GM18502 (cell line): ENCODE measurements around the gene NHLRC4.
"Not testable (repeated sequence)": the region's sequence is repeated elsewhere in the genome, so short reads cannot be mapped to it uniquely, and the experiment has no call there.

Source experiments
- ATAC-seq: cut with Tn5 transposase; IDR thresholded peaks from one replicate; pipeline ENCODE4 v1.9.1; 2021; ENCODE audit warnings: mild to moderate bottlenecking; ENCODE audit not compliant: unreplicated experiment, poor library complexity

The NHLRC4 gene

GRCh38 chr16:593406-593805, 26.6 kb downstream of the NHLRC4 start:
- no peak for ATAC-seq

GRCh38 chr16:593807-594206, 27.0 kb downstream of the NHLRC4 start:
- ATAC-seq = no peak

DNA sequence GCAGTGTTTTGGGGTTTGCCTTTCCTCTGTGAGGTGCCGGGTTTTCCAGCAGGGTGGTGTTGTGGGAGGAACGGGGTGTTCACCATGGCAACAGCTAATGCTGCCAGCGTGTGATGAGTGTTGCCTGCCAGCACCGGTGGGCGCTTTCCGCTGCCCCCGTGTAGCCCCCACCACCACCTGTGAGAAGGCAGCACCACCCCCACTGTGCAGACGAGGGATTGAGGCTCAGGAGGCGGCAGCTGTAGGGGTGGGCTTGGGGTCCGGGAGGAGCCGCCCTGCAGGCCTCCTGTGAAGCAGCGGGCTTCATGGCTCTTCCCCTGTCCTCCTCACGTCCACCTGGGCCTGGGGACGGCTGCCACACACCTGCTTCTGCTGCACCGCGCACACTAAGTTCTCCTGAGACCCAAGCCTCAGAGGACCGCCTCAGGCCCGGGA, 28.3 kb downstream of the NHLRC4 start:
- no peak for ATAC-seq

DNA sequence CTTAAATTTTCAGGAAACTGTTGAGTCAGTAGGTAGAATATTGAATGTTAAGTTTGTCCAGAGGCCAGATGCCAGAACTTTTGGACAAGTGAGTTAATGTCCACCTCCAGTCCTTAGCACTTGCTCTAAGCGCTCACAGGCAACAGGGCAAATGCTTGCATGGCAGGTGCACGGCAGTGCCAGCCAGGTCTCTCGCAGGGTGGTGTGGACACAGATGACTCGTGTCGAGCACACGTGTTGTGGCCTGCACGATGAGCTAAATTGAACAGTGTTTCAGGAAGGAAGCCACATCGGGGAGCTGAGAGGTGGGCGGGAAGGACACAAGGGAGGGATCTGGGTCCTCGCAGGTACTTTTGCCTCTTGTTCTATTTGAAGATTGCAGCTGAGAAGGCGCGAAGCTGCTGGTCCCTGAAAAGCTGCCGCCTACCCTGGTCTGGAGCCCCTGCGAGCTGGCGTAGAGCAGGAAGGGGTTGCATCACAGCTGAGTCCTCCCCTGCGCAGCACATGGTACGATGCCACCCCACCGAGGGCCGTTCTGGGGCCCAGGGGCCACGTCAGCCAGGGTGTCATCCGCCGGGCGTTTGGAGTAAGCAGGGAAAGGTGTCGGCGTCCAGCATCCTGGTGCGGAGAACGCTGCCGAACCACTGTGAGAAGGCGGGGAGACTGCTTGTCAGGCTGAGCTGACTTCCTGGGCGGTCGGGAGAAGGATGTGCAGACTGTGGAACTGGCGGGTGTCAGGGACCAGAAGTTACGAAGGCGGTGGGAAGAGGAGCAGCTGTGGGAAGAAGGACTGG, 29.3 kb downstream of the NHLRC4 start:
- no peak for ATAC-seq

- no peak for ATAC-seq
Measured at GRCh38 chr16:596736-597060, 29.9 kb downstream of the NHLRC4 start.

DNA sequence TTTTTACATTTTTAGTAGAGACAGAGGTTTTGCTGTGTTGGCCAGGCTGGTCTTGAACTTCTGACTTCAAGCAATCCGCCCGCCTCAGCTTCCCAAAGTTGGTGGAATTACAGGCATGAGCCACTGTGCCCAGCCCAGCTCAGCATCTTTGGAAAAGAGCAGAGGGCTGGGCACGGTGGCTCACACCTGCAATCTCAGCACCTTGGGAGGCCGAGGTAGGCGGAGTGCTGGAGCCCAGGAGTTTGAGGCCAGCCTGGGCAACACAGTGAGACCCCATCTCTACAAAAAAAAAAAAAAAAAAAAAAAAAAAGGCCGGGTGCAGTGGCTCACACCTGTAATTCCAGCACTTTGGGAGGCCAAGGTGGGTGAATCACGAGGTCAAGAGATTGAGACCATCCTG, 30.9 kb downstream of the NHLRC4 start:
- ATAC-seq = not testable (repeated sequence)

DNA sequence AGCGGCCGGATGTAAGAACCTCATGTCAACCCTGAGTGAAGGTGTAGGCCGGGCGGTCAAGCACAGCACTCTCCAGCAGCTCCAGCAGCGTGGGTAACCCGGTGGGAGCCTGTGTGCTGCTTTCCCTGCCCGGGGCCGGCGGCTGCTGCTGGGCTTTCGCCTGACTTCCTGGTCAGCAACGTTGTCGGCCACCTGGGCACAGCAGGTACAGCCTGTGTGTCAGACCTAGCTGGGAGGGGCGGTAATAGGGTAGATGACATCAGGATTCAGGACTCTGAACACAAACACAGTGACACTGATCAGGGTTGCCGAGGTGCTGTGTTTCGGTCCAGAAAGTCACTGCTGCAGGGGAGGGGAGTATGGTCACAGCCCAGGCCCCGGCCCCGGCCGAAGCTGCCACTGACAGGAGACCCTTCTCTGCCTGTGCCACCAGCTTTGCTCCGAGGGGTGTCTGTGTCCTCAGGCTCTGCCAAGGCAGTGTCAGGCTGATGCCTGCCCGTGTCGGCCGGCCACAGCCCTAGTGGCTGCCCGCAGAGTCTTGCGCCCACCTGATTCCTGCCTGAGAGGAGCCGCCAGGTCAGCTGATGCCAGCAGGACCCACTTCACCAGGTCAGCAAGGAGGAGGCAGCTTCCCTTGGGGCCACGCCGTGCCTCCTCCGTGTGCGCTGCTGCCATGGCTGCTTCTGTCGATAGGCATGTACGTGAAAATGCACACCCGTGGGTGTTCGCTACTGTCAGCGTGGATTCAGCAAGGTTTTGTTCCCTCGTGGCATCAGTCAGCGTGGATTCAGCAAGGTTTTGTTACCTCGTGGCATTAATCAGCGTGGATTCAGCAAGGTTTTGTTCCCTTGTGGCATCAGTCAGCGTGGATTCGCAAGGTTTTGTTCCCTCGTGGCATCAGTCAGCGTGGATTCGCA, 32.3 kb downstream of the NHLRC4 start:
- no peak for ATAC-seq

DNA sequence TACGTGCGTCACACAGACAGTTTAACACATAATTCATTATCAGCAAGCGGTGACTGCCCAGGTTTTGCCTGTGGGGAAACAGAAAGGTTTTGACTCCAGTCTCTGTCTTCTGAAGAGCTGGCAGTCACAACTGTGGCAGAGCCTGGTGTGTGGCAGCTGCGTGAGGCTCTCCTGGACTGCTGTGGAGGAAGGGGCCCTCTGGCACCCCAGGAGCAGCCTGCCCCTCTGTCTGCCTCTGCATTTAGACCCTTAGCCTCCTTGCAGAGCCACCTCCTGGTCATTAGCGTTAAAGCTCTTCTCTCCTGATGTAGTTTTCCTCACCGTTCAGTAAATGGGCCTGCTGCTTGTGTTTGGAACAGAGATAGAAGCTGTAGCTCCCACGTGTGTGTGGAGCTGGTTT, 34.0 kb downstream of the NHLRC4 start:
- no peak for ATAC-seq

- no peak for ATAC-seq
Measured at GRCh38 chr16:603933-604332, 37.1 kb downstream of the NHLRC4 start.

DNA sequence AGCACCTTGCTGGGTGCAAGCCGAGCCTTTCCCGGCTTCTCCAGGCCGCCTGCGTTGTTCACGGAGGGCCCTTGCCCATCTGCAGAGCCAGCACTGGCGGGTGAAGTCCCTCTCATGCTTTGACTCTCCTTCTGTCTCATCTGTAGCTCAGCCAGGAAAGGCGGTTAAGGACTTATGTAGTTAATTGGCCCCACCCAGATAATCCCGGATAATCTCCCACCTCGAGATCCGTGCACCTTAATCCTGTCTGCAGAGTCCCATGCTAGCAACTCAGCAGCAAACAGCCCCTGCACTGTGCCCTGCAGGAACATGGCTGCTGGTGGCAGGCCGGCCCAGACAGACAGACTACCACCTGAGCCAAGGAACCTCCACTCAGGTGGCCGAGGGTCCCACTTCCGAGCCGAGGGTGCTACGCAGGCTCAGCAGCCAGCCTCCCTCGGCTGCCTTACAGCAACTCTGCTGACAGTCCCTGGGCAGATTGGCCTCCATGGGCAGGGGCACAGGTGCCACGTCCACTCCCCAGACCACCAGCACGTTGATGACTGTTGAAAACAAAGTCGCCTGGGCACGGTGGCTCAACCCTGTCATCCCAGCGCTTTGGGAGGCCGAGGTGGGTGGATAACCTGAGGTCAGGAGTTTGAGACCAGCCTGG, 40.0 kb downstream of the NHLRC4 start:
- no peak for ATAC-seq

DNA sequence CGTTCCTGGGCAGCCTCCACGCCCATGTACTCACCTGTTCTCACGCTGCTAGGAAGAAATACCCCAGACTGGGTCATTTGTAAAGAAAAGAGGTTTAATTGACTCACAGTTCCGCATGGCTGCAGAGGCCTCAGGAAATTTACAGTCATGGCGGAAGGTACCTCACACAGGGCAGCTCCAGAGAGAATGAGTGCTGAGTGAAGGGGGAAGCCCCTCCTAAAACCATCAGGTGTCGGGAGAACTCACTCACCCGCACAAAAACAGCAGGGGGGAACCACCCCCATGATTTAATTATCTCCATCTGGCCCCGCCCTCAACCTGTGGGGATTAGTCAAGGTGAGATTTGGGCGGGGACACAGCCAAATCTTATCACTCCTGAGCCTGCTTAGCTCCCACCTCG, 41.2 kb downstream of the NHLRC4 start:
- ATAC-seq = no peak

GRCh38 chr16:609316-609715, 42.5 kb downstream of the NHLRC4 start:
- ATAC-seq = no peak

GRCh38 chr16:609984-610383, 43.2 kb downstream of the NHLRC4 start:
- no peak for ATAC-seq

- no peak for ATAC-seq
Measured at GRCh38 chr16:610513-611381, 43.9 kb downstream of the NHLRC4 start.

- no peak for ATAC-seq
Measured at GRCh38 chr16:615122-615521, 48.3 kb downstream of the NHLRC4 start.

DNA sequence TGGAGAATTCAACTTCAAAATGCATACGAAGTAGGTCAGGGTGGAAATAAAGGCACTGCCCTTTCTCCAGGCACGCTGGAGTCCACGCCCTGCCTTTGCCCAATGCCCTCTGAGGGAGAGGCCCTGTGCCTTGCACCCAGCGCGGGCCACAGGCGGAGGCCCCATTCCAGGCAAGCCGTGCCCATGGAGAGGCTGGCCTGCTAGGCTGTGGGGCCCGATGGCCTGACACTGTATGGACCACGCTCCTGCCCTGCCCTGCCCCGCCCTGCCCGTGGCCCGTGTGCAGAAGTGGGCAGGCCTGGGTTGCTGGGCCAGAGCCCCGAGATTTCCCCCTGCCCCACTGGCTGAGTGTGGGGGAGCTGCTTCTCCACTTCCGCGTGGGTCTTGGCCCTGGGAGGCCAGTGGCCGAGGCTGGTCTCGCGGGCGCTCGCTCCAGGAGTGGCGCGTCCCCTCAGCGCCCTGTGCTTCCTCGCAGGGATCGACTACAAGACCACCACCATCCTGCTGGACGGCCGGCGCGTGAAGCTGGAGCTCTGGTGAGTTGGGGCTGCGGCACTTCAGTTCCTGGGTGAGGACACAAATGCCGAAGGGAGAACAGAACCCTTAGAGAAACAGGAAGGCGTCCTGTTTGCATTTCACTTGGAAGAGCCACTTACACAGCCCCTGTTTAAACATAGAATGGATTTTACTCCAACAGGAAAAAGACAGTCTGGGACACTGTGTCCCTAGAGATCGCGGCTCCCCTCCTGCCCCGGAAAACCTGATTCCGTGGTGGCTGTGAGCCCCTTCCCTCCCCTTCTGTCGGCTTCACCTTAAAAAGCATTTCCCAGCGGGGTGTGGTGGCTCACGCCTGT, 50.2 kb downstream of the NHLRC4 start:
- ATAC-seq = no peak

GRCh38 chr16:617855-618254, 51.0 kb downstream of the NHLRC4 start:
- ATAC-seq = no peak
